C4-2B (cell line): ENCODE measurements around the gene SELL.

Experiments
- H3K27ac ChIP-seq: fragments of 450-650 bp; 2 replicates; pipeline ENCODE4 v1.5.1; 2017
- ZFX ChIP-seq: fragments of 450-650 bp; IDR thresholded peaks from 2 replicates; pipeline ENCODE4 v1.6.1; 2017
- TF ChIP-seq, protein P1 (sequence below): fragments of 450-650 bp; conservative IDR thresholded peaks from 2 replicates; pipeline ENCODE4 v1.5.1; 2017; ENCODE audit warnings: mild to moderate bottlenecking

SELL gene

GRCh38 chr1:169711469-169712308, at the start of gene SELL:
Gene SELL, minus strand, starts transcription at chr1:169711620. Its CDS starts 122 bp downstream, at chr1:169711498.
- TF ChIP-seq ZFX: no peak
- TF ChIP-seq, protein P1, sequence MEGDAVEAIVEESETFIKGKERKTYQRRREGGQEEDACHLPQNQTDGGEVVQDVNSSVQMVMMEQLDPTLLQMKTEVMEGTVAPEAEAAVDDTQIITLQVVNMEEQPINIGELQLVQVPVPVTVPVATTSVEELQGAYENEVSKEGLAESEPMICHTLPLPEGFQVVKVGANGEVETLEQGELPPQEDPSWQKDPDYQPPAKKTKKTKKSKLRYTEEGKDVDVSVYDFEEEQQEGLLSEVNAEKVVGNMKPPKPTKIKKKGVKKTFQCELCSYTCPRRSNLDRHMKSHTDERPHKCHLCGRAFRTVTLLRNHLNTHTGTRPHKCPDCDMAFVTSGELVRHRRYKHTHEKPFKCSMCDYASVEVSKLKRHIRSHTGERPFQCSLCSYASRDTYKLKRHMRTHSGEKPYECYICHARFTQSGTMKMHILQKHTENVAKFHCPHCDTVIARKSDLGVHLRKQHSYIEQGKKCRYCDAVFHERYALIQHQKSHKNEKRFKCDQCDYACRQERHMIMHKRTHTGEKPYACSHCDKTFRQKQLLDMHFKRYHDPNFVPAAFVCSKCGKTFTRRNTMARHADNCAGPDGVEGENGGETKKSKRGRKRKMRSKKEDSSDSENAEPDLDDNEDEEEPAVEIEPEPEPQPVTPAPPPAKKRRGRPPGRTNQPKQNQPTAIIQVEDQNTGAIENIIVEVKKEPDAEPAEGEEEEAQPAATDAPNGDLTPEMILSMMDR: peak; percentile 94
- no peak within 1 kb of the TSS for H3K27ac ChIP-seq

DNA sequence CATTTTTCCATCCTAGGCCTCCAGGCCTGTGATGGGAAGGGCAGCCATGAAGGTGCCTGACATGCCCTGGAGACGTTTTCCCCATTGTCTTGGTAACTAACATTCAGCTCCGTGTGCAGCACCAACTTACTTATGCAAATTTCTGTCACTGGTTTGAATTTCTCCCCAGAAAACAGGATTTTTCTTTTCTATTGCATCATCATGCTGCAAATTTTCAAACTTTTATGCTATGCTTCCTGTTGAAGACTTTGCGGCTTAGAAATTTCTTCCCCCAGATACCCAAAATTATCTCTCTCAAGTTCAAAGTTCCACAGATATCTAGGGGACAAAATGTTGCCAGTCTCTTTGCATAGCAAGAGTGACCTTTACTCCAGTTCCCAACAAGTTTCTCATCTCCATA, 47.6 kb upstream of the SELL start:
- no peak overlapping the region for H3K27ac ChIP-seq
- TF ChIP-seq, protein P1: no peak
- TF ChIP-seq ZFX: no peak

- H3K27ac ChIP-seq: no peak overlapping the region
- no peak for TF ChIP-seq ZFX
These were observed 42.1 kb upstream of the SELL start for GRCh38 chr1:169753549-169753948.

GRCh38 chr1:169750041-169750440, 38.6 kb upstream of the SELL start:
- H3K27ac ChIP-seq: no peak overlapping the region
- TF ChIP-seq ZFX: no peak
- TF ChIP-seq, protein P1: no peak

- no peak overlapping the region for H3K27ac ChIP-seq
- no peak for TF ChIP-seq ZFX
- TF ChIP-seq, protein P1: no peak
These were observed 35.1 kb upstream of the SELL start for GRCh38 chr1:169746550-169746949.

- no peak for TF ChIP-seq ZFX
- TF ChIP-seq, protein P1: no peak
- H3K27ac ChIP-seq: 0 out of 2 replicates have a peak overlapping the region, but pooled peaks have one; percentile 2
These were observed 33.8 kb upstream of the SELL start for GRCh38 chr1:169745015-169745861.

- peak overlapping the region; percentile 54; the same call in 1 of the 2 replicates for H3K27ac ChIP-seq
- TF ChIP-seq, protein P1: no peak
- TF ChIP-seq ZFX: no peak
These were observed 30.4 kb upstream of the SELL start for GRCh38 chr1:169741666-169742394.
